Uterus (tissue), 2 donors: Measurements from ENCODE around the gene PRR30.

Experiments
- POLR2A ChIP-seq, 2 donors: fragments of 450-650 bp; IDR thresholded peaks; one replicate each; pipeline ENCODE4 v1.6.1; 2016; ENCODE audit warnings: antibody characterized with exemption in 2 of 2, mild to moderate bottlenecking in 1 of 2, moderate library complexity in 1 of 2
- TF ChIP-seq, protein P1 (sequence below), 4 experiments: fragments of 200-600 bp in 2 of 4; fragments of 450-650 bp in 2 of 4; sonication (generic) in 2 of 4; IDR thresholded peaks; one replicate each; pipeline ENCODE4 v1.5.1; 2016 to 2019; ENCODE audit warnings: antibody characterized with exemption in 4 of 4, mild to moderate bottlenecking in 2 of 4, moderate library complexity in 1 of 4

DNA sequence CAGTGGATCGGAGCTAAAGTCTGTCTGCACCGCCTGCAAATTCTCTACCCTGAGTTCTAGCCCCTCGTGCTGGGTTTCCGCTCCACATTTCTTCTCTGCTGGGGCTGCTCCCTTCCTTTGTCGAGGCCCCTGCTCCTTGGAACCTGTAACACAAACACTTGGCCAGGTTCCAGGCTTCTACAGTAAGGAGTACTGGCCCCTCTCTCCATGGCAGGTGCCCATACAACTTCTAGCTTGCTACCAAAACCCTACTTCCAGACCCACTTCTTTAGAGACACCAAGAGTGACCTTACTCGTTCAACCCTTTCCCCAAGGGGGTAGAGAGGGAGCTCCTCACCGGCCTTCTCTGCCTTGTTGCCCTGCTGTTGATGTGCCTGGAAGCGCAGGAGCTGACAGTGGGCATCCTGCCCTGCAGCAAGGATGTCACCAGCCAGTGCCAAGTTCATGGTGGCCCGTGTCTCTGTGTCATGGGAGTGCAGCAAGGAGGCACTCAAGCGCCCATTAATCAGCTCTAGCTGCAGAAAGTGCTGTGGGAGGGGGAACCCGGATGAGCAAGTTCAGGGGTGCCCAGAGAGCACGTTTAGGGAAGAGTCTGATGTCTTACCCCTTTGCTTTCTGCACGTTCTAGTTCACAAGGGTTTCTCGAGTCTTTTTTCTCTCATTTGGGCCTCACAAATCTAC is 5.9 kb downstream of the PRR30 start:
- TF ChIP-seq, protein P1, sequence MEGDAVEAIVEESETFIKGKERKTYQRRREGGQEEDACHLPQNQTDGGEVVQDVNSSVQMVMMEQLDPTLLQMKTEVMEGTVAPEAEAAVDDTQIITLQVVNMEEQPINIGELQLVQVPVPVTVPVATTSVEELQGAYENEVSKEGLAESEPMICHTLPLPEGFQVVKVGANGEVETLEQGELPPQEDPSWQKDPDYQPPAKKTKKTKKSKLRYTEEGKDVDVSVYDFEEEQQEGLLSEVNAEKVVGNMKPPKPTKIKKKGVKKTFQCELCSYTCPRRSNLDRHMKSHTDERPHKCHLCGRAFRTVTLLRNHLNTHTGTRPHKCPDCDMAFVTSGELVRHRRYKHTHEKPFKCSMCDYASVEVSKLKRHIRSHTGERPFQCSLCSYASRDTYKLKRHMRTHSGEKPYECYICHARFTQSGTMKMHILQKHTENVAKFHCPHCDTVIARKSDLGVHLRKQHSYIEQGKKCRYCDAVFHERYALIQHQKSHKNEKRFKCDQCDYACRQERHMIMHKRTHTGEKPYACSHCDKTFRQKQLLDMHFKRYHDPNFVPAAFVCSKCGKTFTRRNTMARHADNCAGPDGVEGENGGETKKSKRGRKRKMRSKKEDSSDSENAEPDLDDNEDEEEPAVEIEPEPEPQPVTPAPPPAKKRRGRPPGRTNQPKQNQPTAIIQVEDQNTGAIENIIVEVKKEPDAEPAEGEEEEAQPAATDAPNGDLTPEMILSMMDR (IDR thresholded peaks at IDR 0.05), result no peak
- TF ChIP-seq POLR2A (IDR thresholded peaks at IDR 0.05), result no peak
